GM12865 (cell line): Measurements from ENCODE around the gene SLC35G6.
"Not testable (repeated sequence)": the region's sequence is repeated elsewhere in the genome, so short reads cannot be mapped to it uniquely, and the experiment has no call there.

Experiments used
- DNase-seq: peaks from one replicate; pipeline ENCODE4 v3.0.0; 2010; ENCODE audit warnings: low read depth
- H3K4me3 ChIP-seq: 2 replicates; pipeline ENCODE4 v1.5.1; 2011; ENCODE audit warnings: mild to moderate bottlenecking, low read depth, low read length, control low read depth
- TF ChIP-seq, protein P1 (sequence below): IDR thresholded peaks from 2 replicates; pipeline ENCODE4 v1.5.1; 2011; ENCODE audit warnings: low read length, control low read depth, low read depth, inconsistent platforms; ENCODE audit not compliant: insufficient read depth; ENCODE audit errors: missing control alignments

Gene SLC35G6

DNA sequence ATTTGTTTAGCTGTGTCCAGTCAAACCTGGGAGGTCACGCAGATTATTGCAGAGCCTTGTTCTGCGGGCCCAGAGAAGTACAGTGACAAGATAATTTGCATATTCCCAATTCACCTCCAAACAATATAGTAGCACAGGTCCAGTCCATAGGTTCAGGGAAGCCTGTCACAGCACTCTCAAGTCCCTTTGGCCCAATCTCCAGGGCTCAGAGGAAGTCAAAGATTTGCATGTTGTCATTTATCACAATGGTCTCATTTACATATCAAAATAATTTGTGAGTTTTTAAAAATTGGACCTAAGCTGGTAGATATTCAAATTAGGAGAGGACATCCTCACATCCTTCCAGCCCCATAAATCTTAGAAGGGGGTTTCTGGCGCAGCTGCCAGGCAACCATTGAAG, 13.7 kb upstream of the SLC35G6 start:
- DNase-seq, result no peak
- H3K4me3 ChIP-seq, result no peak overlapping the region
- TF ChIP-seq, protein P1, sequence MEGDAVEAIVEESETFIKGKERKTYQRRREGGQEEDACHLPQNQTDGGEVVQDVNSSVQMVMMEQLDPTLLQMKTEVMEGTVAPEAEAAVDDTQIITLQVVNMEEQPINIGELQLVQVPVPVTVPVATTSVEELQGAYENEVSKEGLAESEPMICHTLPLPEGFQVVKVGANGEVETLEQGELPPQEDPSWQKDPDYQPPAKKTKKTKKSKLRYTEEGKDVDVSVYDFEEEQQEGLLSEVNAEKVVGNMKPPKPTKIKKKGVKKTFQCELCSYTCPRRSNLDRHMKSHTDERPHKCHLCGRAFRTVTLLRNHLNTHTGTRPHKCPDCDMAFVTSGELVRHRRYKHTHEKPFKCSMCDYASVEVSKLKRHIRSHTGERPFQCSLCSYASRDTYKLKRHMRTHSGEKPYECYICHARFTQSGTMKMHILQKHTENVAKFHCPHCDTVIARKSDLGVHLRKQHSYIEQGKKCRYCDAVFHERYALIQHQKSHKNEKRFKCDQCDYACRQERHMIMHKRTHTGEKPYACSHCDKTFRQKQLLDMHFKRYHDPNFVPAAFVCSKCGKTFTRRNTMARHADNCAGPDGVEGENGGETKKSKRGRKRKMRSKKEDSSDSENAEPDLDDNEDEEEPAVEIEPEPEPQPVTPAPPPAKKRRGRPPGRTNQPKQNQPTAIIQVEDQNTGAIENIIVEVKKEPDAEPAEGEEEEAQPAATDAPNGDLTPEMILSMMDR, result no peak

DNA sequence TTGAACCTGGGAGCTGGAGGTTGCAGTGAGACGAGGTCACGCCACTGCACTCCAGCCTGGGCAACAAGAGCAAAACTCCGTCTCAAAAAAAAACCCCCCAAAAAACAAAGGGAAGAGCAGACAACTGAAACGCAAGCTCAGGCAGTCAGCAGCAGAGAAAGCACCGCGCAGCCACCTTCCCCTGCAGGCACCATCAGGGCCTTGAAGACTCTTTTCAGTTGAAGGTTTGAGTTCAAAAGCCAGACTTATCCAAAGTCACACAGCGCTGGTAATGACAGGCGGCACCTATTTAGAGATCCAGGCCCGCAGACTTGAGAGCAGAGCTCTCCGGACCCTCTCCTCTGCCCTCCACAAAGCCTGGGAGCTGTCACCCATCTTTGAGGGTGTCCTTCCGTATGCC, 13.0 kb upstream of the SLC35G6 start:
- TF ChIP-seq, protein P1, result no peak
- no peak for DNase-seq
- no peak overlapping the region for H3K4me3 ChIP-seq

DNA sequence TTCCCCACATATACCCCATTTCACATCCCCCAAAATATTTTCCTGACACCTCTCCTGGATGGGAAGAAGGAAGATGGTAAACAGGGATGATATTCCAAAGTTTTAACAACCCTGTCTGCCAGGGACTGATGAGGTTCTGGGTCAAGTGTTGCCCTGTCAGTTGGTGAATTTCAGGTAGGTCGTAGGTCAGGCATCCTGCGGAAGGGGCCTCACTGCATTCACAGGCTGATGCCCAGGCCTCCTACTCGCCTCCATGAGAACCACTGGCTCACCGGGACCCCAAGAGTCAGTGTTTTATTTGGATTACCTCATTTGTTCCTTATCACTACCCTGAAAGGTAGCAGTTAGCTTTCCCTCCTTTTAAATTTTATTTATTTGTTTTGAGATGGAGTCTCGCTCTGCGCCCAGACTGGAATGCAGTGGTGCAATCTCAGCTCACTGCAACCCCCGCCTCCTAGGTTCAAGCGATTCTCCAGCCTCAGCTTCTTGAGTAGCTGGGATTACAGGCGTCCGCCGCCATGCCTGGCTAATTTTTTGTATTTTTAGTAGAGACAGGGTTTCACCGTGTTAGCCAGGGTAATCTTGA, 12.3 kb upstream of the SLC35G6 start:
- no peak overlapping the region for H3K4me3 ChIP-seq
- TF ChIP-seq, protein P1, result no peak
- DNase-seq, result no peak

DNA sequence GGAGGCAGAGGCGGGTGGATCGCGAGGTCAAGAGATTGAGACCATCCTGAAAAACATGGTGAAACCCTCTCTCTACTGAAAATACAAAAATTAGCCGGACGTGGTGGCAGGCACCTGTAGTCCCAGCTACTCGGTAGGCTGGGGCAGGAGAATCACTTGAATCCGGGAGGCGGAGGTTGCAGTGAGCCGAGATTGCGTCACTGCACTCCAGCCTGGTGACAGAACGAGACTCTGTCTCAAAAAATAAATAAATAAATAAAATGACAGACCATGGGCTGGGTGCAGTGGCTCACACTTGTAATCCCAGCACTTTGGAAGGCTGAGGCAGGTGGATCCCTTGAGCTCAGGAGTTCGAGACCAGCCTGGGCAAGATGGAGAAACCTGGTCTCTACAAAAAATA, 11.4 kb upstream of the SLC35G6 start:
- DNase-seq, H3K4me3 ChIP-seq: not testable (repeated sequence)

DNA sequence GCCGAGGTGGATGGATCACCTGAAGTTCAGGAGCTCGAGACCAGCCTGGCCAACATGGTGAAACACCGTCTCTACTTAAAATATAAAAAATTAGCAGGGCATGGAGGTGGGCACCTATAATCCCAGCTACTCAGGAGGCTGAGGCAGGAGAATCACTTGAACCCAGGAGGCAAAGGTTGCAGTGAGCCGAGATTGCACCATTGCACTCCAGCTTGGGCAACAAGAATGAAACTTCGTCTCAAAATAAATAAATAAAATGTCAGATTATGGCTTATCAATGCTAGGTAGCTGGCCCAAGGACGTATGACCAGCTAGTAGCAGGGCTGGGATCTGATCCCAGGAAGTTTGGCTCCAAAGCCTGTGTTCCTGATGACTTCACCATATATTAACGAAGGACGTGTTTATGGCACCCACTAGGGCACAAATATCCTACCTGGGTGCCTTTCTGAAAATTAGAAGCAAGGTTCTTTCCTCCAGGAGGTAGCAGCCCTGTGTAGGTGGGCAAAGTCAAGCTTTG, 10.7 kb upstream of the SLC35G6 start:
- not testable (repeated sequence) for DNase-seq, H3K4me3 ChIP-seq

DNA sequence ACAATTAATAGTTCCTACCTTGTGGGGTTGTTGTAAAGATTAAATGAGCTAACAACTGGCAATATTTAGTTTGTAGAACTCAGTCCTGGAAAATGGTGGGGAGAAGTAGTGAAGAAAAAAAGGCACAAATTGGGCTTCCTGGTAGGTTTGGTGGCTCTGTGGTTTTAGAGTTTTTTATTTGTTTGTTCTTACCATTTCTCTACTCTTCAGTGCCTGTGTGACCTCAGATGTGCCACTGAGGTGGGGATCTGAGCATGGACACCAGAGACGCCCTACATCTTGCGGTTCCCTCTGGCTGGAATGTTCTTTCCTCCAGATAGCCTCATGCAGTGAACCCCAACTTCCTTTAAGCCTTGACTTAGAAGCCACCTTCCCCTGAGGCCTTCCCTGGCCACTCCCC, 9.5 kb upstream of the SLC35G6 start:
- TF ChIP-seq, protein P1, result no peak
- H3K4me3 ChIP-seq, result no peak overlapping the region
- DNase-seq, result no peak

DNA sequence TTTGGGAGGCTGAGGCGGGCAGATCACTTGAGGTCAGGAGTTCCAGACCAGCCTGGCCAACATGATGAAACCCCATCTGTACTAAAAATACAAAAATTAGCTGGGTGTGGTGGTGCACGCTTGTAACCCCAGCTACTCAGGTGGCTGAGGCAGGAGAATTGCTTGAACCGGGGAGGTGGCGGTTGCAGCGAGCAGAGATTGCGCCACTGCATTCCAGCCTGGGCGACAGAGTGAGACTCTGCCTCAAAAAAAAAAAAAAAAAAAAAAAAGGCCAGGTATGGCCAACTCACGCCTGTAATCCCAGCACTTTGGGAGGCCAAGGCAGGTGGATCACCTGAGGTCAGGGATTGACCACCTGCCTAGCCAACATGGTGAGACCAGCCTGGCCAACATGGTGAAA, 6.5 kb upstream of the SLC35G6 start:
- DNase-seq, H3K4me3 ChIP-seq: not testable (repeated sequence)

DNA sequence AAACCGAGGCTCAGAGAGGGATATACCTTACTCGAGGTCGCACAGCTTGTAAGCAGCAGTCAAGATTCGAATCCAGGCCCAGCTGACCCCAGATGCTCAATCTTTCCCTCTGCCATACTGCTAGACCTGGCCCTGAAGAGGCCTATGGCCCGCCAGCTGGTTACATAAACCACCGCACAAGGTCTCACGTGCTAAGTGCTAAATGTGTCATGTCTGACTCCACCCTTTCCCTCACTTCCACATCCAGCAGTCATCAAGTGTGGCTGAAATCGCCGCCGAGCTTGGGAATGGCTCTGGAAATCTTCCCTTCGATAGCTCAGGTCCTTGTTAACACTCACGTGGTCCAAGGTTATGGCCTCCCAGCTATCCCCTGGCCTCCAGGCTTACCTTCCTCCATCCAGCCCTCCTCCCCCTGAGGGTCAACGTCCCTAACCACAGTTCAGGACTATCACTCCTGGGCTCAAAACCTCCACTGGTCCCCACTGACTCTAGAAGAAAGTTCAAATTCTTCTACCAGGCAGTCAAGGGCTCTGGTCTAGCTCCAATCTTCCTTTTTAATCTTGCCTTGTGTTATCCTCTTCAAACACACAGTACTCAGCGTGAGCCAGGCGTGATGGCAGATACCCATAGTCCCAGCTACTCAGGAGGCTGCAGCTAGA, 5.4 kb upstream of the SLC35G6 start:
- DNase-seq, result no peak
- H3K4me3 ChIP-seq, result no peak overlapping the region
- TF ChIP-seq, protein P1, result no peak
